H9 (cell line): ENCODE data around the gene NCKAP5. TPM values are rescaled to one million over a fixed set of nuclear protein-coding genes. Genes with fewer than 3 reads are reported as not detected.

ENCODE experiments used
- DNase-seq: peaks from one replicate; pipeline ENCODE4 v3.0.0-alpha.2; 2017
- H2AFZ ChIP-seq: one replicate; pipeline ENCODE4 v1.6.1; 2013; ENCODE audit warnings: mild to moderate bottlenecking, low read length, control low read depth, moderate library complexity
- H2AK5ac ChIP-seq: 2 replicates; pipeline ENCODE4 v1.6.1; 2013; ENCODE audit warnings: low read length, control low read depth, mixed read lengths; ENCODE audit not compliant: insufficient read length
- H2BK120ac ChIP-seq: one replicate; pipeline ENCODE4 v1.6.1; 2013; ENCODE audit warnings: low read depth, mild to moderate bottlenecking, low read length, control low read depth, inconsistent platforms; ENCODE audit not compliant: poor library complexity, severe bottlenecking
- H2BK12ac ChIP-seq: 2 replicates; pipeline ENCODE4 v1.6.1; 2013; ENCODE audit warnings: low read length, control low read depth, mixed read lengths, low read depth; ENCODE audit not compliant: insufficient read length
- H2BK15ac ChIP-seq: 2 replicates; pipeline ENCODE4 v1.6.1; 2013; ENCODE audit warnings: low read depth, low read length, control low read depth
- H2BK20ac ChIP-seq: one replicate; pipeline ENCODE4 v1.6.1; 2013; ENCODE audit warnings: low read depth, mild to moderate bottlenecking, low read length, control low read depth, inconsistent platforms; ENCODE audit not compliant: poor library complexity, severe bottlenecking
- H2BK5ac ChIP-seq: 2 replicates; pipeline ENCODE4 v1.6.1; 2013; ENCODE audit warnings: low read length, control low read depth, mixed read lengths; ENCODE audit not compliant: insufficient read length
- H3K14ac ChIP-seq: 2 replicates; pipeline ENCODE4 v1.6.1; 2013; ENCODE audit warnings: low read length, control low read depth; ENCODE audit not compliant: insufficient read depth
- H3K18ac ChIP-seq: 2 replicates; pipeline ENCODE4 v1.6.1; 2013; ENCODE audit warnings: low read depth, mild to moderate bottlenecking, mixed read lengths, low read length, control low read depth; ENCODE audit not compliant: insufficient read length
- H3K23ac ChIP-seq: 2 replicates; pipeline ENCODE4 v1.6.1; 2013; ENCODE audit warnings: low read length, control low read depth, mixed read lengths, low read depth; ENCODE audit not compliant: insufficient read length
- H3K23me2 ChIP-seq: 2 replicates; pipeline ENCODE4 v1.6.1; 2013; ENCODE audit warnings: low read depth, mild to moderate bottlenecking, mixed read lengths, low read length, control low read depth; ENCODE audit not compliant: insufficient read length, poor library complexity, severe bottlenecking
- H3K27ac ChIP-seq: 2 replicates; pipeline ENCODE4 v1.5.1; 2013; ENCODE audit warnings: low read length, control low read depth, mixed read lengths, low read depth; ENCODE audit not compliant: insufficient read length
- H3K27me3 ChIP-seq: 2 replicates; pipeline ENCODE4 v1.6.1; 2013; ENCODE audit warnings: low read length, control low read depth, inconsistent platforms; ENCODE audit not compliant: insufficient read depth
- H3K4ac ChIP-seq: 2 replicates; pipeline ENCODE4 v1.6.1; 2013; ENCODE audit warnings: low read depth, mild to moderate bottlenecking, control low read depth, inconsistent platforms, low read length, moderate library complexity
- H3K4me1 ChIP-seq: 2 replicates; pipeline ENCODE4 v1.6.1; 2013; ENCODE audit warnings: low read length, control low read depth, inconsistent platforms; ENCODE audit not compliant: insufficient read depth
- H3K4me2 ChIP-seq: 2 replicates; pipeline ENCODE4 v1.6.1; 2013; ENCODE audit warnings: low read length, control low read depth, mixed read lengths; ENCODE audit not compliant: insufficient read length, insufficient read depth
- H3K56ac ChIP-seq: 2 replicates; pipeline ENCODE4 v1.6.1; 2013; ENCODE audit warnings: low read depth, mild to moderate bottlenecking, mixed read lengths, low read length, control low read depth; ENCODE audit not compliant: insufficient read length
- H3K79me1 ChIP-seq: 2 replicates; pipeline ENCODE4 v1.6.1; 2013; ENCODE audit warnings: low read depth, mild to moderate bottlenecking, moderate library complexity, low read length, control low read depth, inconsistent platforms; ENCODE audit not compliant: insufficient read depth, poor library complexity, severe bottlenecking
- H3K79me2 ChIP-seq: 2 replicates; pipeline ENCODE4 v1.6.1; 2013; ENCODE audit warnings: low read length, control low read depth, inconsistent platforms; ENCODE audit not compliant: insufficient read depth
- H3K9ac ChIP-seq: 2 replicates; pipeline ENCODE4 v1.6.1; 2013; ENCODE audit warnings: low read length, control low read depth, mixed read lengths; ENCODE audit not compliant: insufficient read length; ENCODE audit errors: extremely low read depth
- H3K9me3 ChIP-seq: one replicate; pipeline ENCODE4 v1.6.1; 2013; ENCODE audit warnings: low read depth, low read length, inconsistent platforms; ENCODE audit not compliant: control insufficient read depth
- H3T11ph ChIP-seq: one replicate; pipeline ENCODE4 v1.6.1; 2013; ENCODE audit warnings: mild to moderate bottlenecking, low read length, control low read depth, inconsistent platforms
- H4K20me1 ChIP-seq: one replicate; pipeline ENCODE4 v1.6.1; 2013; ENCODE audit not compliant: control insufficient read depth, insufficient read length, insufficient read depth
- H4K5ac ChIP-seq: 2 replicates; pipeline ENCODE4 v1.6.1; 2013; ENCODE audit warnings: low read depth, mild to moderate bottlenecking, mixed read lengths, low read length, control low read depth; ENCODE audit not compliant: insufficient read length
- H4K8ac ChIP-seq: replicated peaks from 2 replicates; pipeline ENCODE4 v1.6.1; 2013; ENCODE audit warnings: low read length, control low read depth, mixed read lengths, low read depth; ENCODE audit not compliant: insufficient read length
- H4K91ac ChIP-seq: 2 replicates; pipeline ENCODE4 v1.6.1; 2013; ENCODE audit warnings: low read depth, mild to moderate bottlenecking, moderate library complexity, mixed read lengths, low read length, control low read depth; ENCODE audit not compliant: insufficient read length
- H3K27ac Mint-ChIP-seq, 3 experiments: 2 replicates in 2 of 3; 3 replicates in 1 of 3; pipeline ENCODE4 v1.8.0; 2020 to 2021; ENCODE audit warnings: mixed read lengths in 3 of 3, mild to moderate bottlenecking in 1 of 3, moderate library complexity in 1 of 3
- H3K27me3 Mint-ChIP-seq: 2 replicates; pipeline ENCODE4 v1.8.0; 2021; ENCODE audit warnings: low read depth, mild to moderate bottlenecking, moderate library complexity, mixed read lengths
- H3K36me3 Mint-ChIP-seq, 3 experiments: 2 replicates in 2 of 3; 3 replicates in 1 of 3; pipeline ENCODE4 v1.8.0; 2020 to 2021; ENCODE audit warnings: low read depth in 3 of 3, mixed read lengths in 3 of 3; ENCODE audit not compliant: insufficient read depth in 1 of 3
- H3K4me1 Mint-ChIP-seq, 2 experiments: 2 replicates each; pipeline ENCODE4 v1.8.0; 2020; ENCODE audit warnings: mixed read lengths in 2 of 2
- H3K4me3 Mint-ChIP-seq, 2 experiments: 2 replicates in 1 of 2; 3 replicates in 1 of 2; pipeline ENCODE4 v1.8.0; 2020 to 2021; ENCODE audit warnings: mild to moderate bottlenecking in 2 of 2, mixed read lengths in 2 of 2, moderate library complexity in 1 of 2
- H3K9me3 Mint-ChIP-seq, 2 experiments: 2 replicates in 1 of 2; 3 replicates in 1 of 2; pipeline ENCODE4 v1.8.0; 2020; ENCODE audit warnings: mild to moderate bottlenecking in 2 of 2, mixed read lengths in 2 of 2, moderate library complexity in 1 of 2
- WGBS: extraction: QIAGEN DNeasy Blood & Tissue Kit; methylation state at CpG from one replicate; pipeline ENCODE4 v1.1.7; 2013; ENCODE audit warnings: missing lambda C conversion rate, low lambda C conversion rate, mixed read lengths; ENCODE audit not compliant: insufficient read length; ENCODE audit errors: extremely low coverage; 5-methylcytosine and 5-hydroxymethylcytosine counted together
- total RNA-seq: library from RNA; stranded (reverse); gene quantifications from 2 replicates; pipeline ENCODE4 v1.2.1, GENCODE V29; 2021
- TF ChIP-seq, protein P1 (sequence below): fragments of 200-600 bp; sonication (generic); conservative IDR thresholded peaks from 3 replicates; pipeline ENCODE4 v1.8.0; 2021; ENCODE audit warnings: antibody characterized with exemption, mild to moderate bottlenecking

NCKAP5 gene
- total RNA-seq, 1 experiment from 2014 or later = 0.26 TPM

DNA sequence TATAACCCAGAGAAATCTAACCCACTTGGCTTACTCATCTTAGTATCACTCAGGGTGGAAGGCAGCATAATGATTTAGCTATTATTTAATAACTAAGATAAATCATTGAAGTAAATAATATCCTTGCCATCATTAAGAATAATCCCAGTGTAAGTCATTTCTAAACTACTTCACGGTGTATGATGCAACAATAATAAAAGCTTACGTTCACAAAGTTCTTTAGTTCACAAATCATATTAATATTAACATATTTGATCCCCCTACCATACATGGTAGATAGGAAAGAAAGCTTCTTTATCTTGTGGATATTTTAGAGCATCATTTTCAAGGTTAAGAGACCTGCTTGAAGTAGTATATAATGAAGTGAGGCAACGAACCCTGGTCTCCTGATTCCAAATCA lies 401.0 kb downstream of the NCKAP5 start:
- no peaks in the 10 kb centered on the region for H3K79me2 ChIP-seq
- H2BK12ac ChIP-seq = no peak overlapping the region
- no peak overlapping the region for H2BK15ac ChIP-seq
- no peaks in the 10 kb centered on the region for H3K23me2 ChIP-seq
- no peaks in the 10 kb centered on the region for H3K27me3 ChIP-seq
- H3K4ac ChIP-seq = no peak overlapping the region
- no peaks in the 10 kb centered on the region for H3K27me3 Mint-ChIP-seq
- no peaks in the 10 kb centered on the region for H3K9me3 Mint-ChIP-seq
- H2BK120ac ChIP-seq = no peak overlapping the region
- H2BK20ac ChIP-seq = no peak overlapping the region
- no peak overlapping the region for H4K91ac ChIP-seq
- H3K36me3 Mint-ChIP-seq = no peaks in the 10 kb centered on the region
- no peak overlapping the region for H3K27ac ChIP-seq
- no peak overlapping the region for H3K56ac ChIP-seq
- no peak for DNase-seq
- no peak overlapping the region for H3K23ac ChIP-seq
- WGBS = no CpG with 5 or more reads among the region's 3 CpGs
- H2BK5ac ChIP-seq = no peak overlapping the region
- H2AFZ ChIP-seq = no peak overlapping the region
- no peak overlapping the region for H3K18ac ChIP-seq
- H3K4me3 Mint-ChIP-seq = no peak overlapping the region
- H3K4me1 ChIP-seq = no peaks in the 10 kb centered on the region
- H3K79me1 ChIP-seq = no peaks in the 10 kb centered on the region
- no peak overlapping the region for H3T11ph ChIP-seq
- no peak overlapping the region for H4K5ac ChIP-seq
- H3K9me3 ChIP-seq = no peaks in the 10 kb centered on the region
- no peak overlapping the region for H3K27ac Mint-ChIP-seq
- no peaks in the 10 kb centered on the region for H4K20me1 ChIP-seq
- no peak overlapping the region for H3K14ac ChIP-seq
- H3K4me2 ChIP-seq = no peak overlapping the region
- no peak overlapping the region for H4K8ac ChIP-seq
- H3K9ac ChIP-seq = no peak overlapping the region
- TF ChIP-seq, protein P1, sequence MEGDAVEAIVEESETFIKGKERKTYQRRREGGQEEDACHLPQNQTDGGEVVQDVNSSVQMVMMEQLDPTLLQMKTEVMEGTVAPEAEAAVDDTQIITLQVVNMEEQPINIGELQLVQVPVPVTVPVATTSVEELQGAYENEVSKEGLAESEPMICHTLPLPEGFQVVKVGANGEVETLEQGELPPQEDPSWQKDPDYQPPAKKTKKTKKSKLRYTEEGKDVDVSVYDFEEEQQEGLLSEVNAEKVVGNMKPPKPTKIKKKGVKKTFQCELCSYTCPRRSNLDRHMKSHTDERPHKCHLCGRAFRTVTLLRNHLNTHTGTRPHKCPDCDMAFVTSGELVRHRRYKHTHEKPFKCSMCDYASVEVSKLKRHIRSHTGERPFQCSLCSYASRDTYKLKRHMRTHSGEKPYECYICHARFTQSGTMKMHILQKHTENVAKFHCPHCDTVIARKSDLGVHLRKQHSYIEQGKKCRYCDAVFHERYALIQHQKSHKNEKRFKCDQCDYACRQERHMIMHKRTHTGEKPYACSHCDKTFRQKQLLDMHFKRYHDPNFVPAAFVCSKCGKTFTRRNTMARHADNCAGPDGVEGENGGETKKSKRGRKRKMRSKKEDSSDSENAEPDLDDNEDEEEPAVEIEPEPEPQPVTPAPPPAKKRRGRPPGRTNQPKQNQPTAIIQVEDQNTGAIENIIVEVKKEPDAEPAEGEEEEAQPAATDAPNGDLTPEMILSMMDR = no peak
- no peaks in the 10 kb centered on the region for H3K4me1 Mint-ChIP-seq
- H2AK5ac ChIP-seq = no peak overlapping the region
